ENCODE data around the gene ARHGAP22. TPM values are rescaled to one million over a fixed set of nuclear protein-coding genes. Genes with fewer than 3 reads are reported as not detected.

The ARHGAP22 gene
- total RNA-seq, 1 donor from 2014 or later, result 86.3 TPM

GRCh38 chr10:48533951-48534720 is 70.7 kb downstream of the ARHGAP22 start:
- no peak for DNase-seq (ENCODE audit: low read depth, low spot score)

- no peak for DNase-seq (ENCODE audit: low read depth, low spot score)
Measured at GRCh38 chr10:48533540-48533939, 71.3 kb downstream of the ARHGAP22 start.

GRCh38 chr10:48531486-48531885 is 73.4 kb downstream of the ARHGAP22 start:
- DNase-seq (ENCODE audit: low read depth, low spot score), result no peak

- DNase-seq (ENCODE audit: low read depth, low spot score), result no peak
Measured at GRCh38 chr10:48529331-48529730, 75.5 kb downstream of the ARHGAP22 start.

- DNase-seq (ENCODE audit: low read depth, low spot score), result no peak
Measured at GRCh38 chr10:48527756-48528155, 77.1 kb downstream of the ARHGAP22 start.

GRCh38 chr10:48526846-48527505 is 77.9 kb downstream of the ARHGAP22 start:
- no peak for DNase-seq (ENCODE audit: low read depth, low spot score)

GRCh38 chr10:48526011-48526821 is 78.7 kb downstream of the ARHGAP22 start:
- DNase-seq (ENCODE audit: low read depth, low spot score), result peak; percentile 27

- no peak for DNase-seq (ENCODE audit: low read depth, low spot score)
Measured at GRCh38 chr10:48525113-48525512, 79.8 kb downstream of the ARHGAP22 start.

GRCh38 chr10:48523820-48524758 is 80.8 kb downstream of the ARHGAP22 start:
- no peak for DNase-seq (ENCODE audit: low read depth, low spot score)

- peak; percentile 37 for DNase-seq (ENCODE audit: low read depth, low spot score)
Measured at GRCh38 chr10:48523212-48523819, 81.6 kb downstream of the ARHGAP22 start.

GRCh38 chr10:48522011-48522765 is 82.7 kb downstream of the ARHGAP22 start:
- no peak for DNase-seq (ENCODE audit: low read depth, low spot score)

GRCh38 chr10:48520594-48520993 is 84.3 kb downstream of the ARHGAP22 start:
- DNase-seq (ENCODE audit: low read depth, low spot score), result no peak

- DNase-seq (ENCODE audit: low read depth, low spot score), result no peak
Measured at GRCh38 chr10:48520184-48520506, 84.7 kb downstream of the ARHGAP22 start.

- no peak for DNase-seq (ENCODE audit: low read depth, low spot score)
Measured at GRCh38 chr10:48519481-48520183, 85.2 kb downstream of the ARHGAP22 start.

- DNase-seq (ENCODE audit: low read depth, low spot score), result no peak
Measured at GRCh38 chr10:48518986-48519385, 85.9 kb downstream of the ARHGAP22 start.

- DNase-seq (ENCODE audit: low read depth, low spot score), result no peak
Measured at GRCh38 chr10:48517911-48518811, 86.7 kb downstream of the ARHGAP22 start.

- DNase-seq (ENCODE audit: low read depth, low spot score), result no peak
Measured at GRCh38 chr10:48517482-48517881, 87.4 kb downstream of the ARHGAP22 start.

- DNase-seq (ENCODE audit: low read depth, low spot score), result no peak
Measured at GRCh38 chr10:48516911-48517310, 88.0 kb downstream of the ARHGAP22 start.

Data from pulmonary artery endothelial cell (primary cell).